Ishikawa (cell line): ENCODE results near the gene ZNF423.

ENCODE experiments used
- CEBPB ChIP-seq: IDR thresholded peaks from 2 replicates; pipeline ENCODE4 v1.6.1; 2012
- FOXM1 ChIP-seq: IDR thresholded peaks from 2 replicates; pipeline ENCODE4 v1.6.1; 2012; ENCODE audit warnings: low read depth, borderline replicate concordance
- TAF1 ChIP-seq: IDR thresholded peaks from 2 replicates; pipeline ENCODE4 v1.6.1; 2012; ENCODE audit warnings: low read depth, mild to moderate bottlenecking
- TCF12 ChIP-seq: IDR thresholded peaks from 2 replicates; pipeline ENCODE4 v1.6.1; 2012; ENCODE audit warnings: low read depth
- TF ChIP-seq, protein P1 (sequence below): IDR thresholded peaks from 2 replicates; pipeline ENCODE4 v1.6.1; 2012

DNA sequence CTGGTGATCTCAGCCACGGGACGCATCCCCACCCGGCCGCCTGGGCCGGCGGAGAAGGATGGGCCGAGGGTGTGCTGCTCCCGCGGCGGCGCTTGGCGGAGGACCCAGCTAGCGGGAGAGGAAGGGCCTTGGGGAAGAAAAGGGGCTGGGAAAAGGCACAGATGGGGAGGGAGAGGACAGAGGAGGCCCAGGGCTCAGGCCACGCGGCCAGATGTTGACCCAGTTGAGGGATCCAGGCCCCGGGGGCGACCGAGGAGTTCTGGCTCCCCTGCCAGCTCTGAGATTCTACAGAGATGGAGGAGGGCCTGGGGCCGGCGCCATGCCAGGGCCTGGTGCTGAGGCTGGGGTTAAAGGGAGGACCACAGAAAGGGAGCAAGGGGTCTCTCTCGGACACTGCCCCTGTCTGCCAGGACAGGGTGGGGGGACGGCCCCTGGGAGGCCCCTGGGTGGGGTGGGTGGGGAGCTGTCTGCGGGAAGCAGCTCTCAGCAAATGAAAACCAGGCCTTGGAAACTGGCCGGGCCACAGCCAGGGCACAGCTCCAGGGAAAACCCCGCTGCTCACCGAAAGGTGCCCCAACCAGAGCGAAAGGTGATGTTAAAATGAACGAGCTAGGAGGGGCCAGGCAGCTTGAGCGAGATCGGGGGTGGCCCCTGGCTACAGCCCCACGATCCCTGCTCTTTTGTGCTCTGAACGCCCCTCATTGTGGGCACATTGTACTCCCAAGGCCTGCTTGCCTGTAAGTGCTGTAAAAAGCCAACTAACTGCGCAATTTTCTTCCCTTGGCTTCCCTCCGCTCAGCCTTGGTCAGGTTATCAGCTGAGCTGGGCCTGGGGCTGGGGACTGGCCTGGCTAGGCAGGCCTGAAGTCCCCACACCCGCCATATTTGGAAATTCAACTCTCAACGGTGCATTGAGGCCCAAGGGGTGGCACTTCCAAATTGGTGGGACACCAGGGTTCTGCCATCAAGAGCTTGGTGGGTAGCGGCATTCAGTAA lies 191.4 kb downstream of the ZNF423 start:
- TF ChIP-seq, protein P1, sequence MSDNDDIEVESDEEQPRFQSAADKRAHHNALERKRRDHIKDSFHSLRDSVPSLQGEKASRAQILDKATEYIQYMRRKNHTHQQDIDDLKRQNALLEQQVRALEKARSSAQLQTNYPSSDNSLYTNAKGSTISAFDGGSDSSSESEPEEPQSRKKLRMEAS = no peak
- TF ChIP-seq TAF1 = no peak
- TF ChIP-seq CEBPB = no peak
- TF ChIP-seq FOXM1 = no peak
- TF ChIP-seq TCF12 = no peak
